Endothelial cell (in vitro differentiated cells): ENCODE data around the gene KRTAP10-7. TPM values are rescaled to one million over a fixed set of nuclear protein-coding genes. Genes with fewer than 3 reads are reported as not detected.

Experiments
- DNase-seq: peaks from one replicate; pipeline ENCODE4 v3.0.0; 2021; ENCODE audit warnings: low spot score
- H3K27ac Mint-ChIP-seq: one replicate; pipeline ENCODE4 v1.8.0; 2021; ENCODE audit warnings: mixed read lengths, inconsistent platforms; ENCODE audit not compliant: unreplicated experiment
- H3K27me3 Mint-ChIP-seq: one replicate; pipeline ENCODE4 v1.8.0; 2021; ENCODE audit warnings: mild to moderate bottlenecking, moderate library complexity, mixed read lengths, inconsistent platforms; ENCODE audit not compliant: unreplicated experiment
- H3K36me3 Mint-ChIP-seq: one replicate; pipeline ENCODE4 v1.8.0; 2021; ENCODE audit warnings: mild to moderate bottlenecking, low read depth, mixed read lengths, inconsistent platforms; ENCODE audit not compliant: unreplicated experiment
- H3K4me1 Mint-ChIP-seq: one replicate; pipeline ENCODE4 v1.8.0; 2021; ENCODE audit warnings: mild to moderate bottlenecking, mixed read lengths, inconsistent platforms; ENCODE audit not compliant: unreplicated experiment
- H3K4me3 Mint-ChIP-seq: one replicate; pipeline ENCODE4 v1.8.0; 2021; ENCODE audit warnings: mild to moderate bottlenecking, mixed read lengths, inconsistent platforms; ENCODE audit not compliant: unreplicated experiment
- H3K9me3 Mint-ChIP-seq: one replicate; pipeline ENCODE4 v1.8.0; 2021; ENCODE audit warnings: mixed read lengths, inconsistent platforms; ENCODE audit not compliant: unreplicated experiment
- total RNA-seq: library from RNA; stranded (reverse); fragmentation: NEBNext Ultra II Directional; extraction: Animal tissue kit (Norgen Biotek cat#: 25700); gene quantifications from one replicate; pipeline ENCODE4 v1.2.1, GENCODE V29; 2021; ENCODE audit not compliant: unreplicated experiment
- TF ChIP-seq, protein P1 (sequence below): fragments of 200-600 bp; sonication (generic); IDR thresholded peaks from one replicate; pipeline ENCODE4 v1.5.0; 2021; ENCODE audit warnings: antibody characterized with exemption; ENCODE audit not compliant: unreplicated experiment

Gene KRTAP10-7
- total RNA-seq, 1 donor from 2014 or later: not detected

DNA sequence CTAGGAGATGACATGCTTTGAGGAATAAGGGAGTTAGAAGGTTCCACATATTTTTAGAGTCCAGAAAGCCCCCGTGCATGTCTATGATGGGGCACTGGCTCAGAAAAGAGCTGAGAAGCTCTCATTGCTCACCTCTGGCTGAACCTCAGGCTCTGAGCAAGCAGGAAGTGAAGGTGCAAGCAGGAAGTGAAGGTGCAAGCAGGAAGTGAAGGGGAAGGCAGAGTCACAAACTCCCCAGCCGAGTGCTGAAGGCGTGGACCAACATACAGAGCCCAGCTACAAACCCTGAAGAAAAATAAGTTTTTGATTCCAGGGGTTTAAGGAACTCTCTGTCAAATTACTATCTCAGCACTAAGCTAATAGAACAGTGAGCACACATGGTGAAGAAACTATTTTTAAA lies 18.5 kb downstream of the KRTAP10-7 start:
- Mint-ChIP-seq H3K27ac (no peak overlapping the region), H3K27me3 (peaks cover 2% of the 10 kb centered on the region), H3K36me3 (no peaks in the 10 kb centered on the region), H3K9me3 (no peaks in the 10 kb centered on the region), H3K4me3 (no peak overlapping the region), H3K4me1 (peaks cover 7% of the 10 kb centered on the region)
- TF ChIP-seq, protein P1, sequence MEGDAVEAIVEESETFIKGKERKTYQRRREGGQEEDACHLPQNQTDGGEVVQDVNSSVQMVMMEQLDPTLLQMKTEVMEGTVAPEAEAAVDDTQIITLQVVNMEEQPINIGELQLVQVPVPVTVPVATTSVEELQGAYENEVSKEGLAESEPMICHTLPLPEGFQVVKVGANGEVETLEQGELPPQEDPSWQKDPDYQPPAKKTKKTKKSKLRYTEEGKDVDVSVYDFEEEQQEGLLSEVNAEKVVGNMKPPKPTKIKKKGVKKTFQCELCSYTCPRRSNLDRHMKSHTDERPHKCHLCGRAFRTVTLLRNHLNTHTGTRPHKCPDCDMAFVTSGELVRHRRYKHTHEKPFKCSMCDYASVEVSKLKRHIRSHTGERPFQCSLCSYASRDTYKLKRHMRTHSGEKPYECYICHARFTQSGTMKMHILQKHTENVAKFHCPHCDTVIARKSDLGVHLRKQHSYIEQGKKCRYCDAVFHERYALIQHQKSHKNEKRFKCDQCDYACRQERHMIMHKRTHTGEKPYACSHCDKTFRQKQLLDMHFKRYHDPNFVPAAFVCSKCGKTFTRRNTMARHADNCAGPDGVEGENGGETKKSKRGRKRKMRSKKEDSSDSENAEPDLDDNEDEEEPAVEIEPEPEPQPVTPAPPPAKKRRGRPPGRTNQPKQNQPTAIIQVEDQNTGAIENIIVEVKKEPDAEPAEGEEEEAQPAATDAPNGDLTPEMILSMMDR: no peak
- DNase-seq: no peak

DNA sequence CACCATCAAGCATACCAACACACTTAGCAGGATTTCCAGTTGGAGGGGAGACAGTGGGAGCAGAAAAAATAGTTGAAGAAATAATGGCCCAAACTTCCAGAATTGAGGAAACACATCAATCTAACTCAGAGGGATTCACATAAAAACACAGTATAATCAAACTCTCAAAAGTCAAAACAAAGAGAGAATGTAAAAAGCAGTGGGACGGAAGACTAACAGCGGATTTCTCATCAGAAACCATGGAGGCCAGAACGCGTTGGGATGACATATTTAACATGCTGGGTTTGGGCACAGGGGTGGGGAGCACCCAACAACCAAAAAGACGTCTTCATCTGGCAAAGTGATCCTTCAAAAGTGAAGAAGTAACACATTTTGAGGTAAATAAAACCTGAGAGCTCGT lies 19.5 kb downstream of the KRTAP10-7 start:
- Mint-ChIP-seq H3K27me3 (peaks cover 2% of the 10 kb centered on the region), H3K4me3 (no peak overlapping the region), H3K36me3 (peaks cover 6% of the 10 kb centered on the region), H3K27ac (no peak overlapping the region), H3K4me1 (peaks cover 7% of the 10 kb centered on the region), H3K9me3 (no peaks in the 10 kb centered on the region)
- TF ChIP-seq, protein P1: no peak
- no peak for DNase-seq

DNA sequence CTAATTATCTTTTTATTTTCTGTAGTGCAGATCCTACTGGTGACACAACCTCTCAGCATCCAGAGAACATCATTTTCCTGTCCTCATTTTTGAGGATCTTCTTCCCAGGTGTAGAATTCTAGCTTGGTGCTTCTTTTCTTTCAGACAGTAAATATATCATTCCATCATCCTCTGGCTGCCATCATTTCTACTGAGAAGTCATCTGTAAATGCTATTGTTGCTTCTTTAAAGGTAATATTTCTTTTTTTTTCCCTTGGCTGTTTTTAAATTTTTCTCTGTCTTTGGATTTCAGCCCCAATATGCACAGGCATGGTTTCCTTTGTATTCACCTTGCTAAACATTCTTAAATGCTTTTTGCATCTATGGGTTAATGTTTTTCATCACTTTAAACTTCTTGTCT lies 23.2 kb downstream of the KRTAP10-7 start:
- DNase-seq: no peak
- Mint-ChIP-seq H3K27me3 (peaks cover 7% of the 10 kb centered on the region), H3K4me1 (peaks cover 3% of the 10 kb centered on the region), H3K9me3 (no peaks in the 10 kb centered on the region), H3K4me3 (no peak overlapping the region), H3K36me3 (peaks cover 7% of the 10 kb centered on the region), H3K27ac (no peak overlapping the region)
- TF ChIP-seq, protein P1: no peak

DNA sequence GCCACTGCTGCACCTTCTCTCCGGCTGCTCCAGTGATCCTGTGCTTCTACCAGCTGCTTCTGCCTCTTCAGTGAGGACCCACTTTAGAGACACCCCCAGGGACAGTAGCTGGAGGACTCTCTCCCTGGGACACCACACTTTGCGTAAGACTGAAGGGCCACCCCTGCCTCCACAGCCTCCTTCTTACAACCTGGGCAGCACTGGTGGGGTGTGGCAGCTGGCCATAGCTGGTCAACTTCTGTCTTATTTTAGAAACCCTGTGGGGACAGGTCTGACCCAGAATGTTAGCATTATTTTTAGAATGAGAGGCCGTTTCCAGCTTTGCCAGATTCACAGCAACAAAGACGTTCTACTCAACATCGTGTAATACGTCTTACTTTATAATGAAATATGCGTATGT lies 25.4 kb downstream of the KRTAP10-7 start:
- peaks cover 7% of the 10 kb centered on the region for H3K27me3 Mint-ChIP-seq
- H3K4me3 Mint-ChIP-seq: no peak overlapping the region
- peaks cover 2% of the 10 kb centered on the region for H3K4me1 Mint-ChIP-seq
- no peak overlapping the region for H3K27ac Mint-ChIP-seq
- DNase-seq: no peak
- TF ChIP-seq, protein P1: no peak
- peaks cover 7% of the 10 kb centered on the region for H3K36me3 Mint-ChIP-seq
- no peaks in the 10 kb centered on the region for H3K9me3 Mint-ChIP-seq

DNA sequence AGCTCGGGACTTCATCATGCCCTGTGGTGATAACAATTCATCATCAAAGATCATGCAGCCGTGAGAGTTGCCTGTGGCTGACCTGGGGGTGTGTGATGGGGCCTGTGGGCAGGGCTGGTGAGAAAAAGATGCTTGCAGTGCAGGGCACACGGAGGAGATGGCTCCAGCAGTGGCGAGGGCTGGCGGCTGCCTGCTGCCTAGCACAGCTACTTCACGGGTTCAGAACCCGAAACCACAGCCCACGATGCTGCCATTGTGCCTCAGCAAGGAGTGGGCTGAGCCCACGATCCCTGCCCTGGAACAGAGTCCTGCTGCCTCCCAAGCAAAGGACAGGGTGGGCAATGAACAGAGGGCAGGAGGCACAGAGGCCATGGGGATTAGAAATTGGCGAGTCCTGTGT lies 25.9 kb downstream of the KRTAP10-7 start:
- H3K36me3 Mint-ChIP-seq: peaks cover 7% of the 10 kb centered on the region

More for the DNA sequence above, 25.9 kb downstream of the KRTAP10-7 start:
- DNase-seq: no peak
- no peak overlapping the region for H3K27ac Mint-ChIP-seq
- TF ChIP-seq, protein P1: no peak
- H3K27me3 Mint-ChIP-seq: peaks cover 7% of the 10 kb centered on the region
- H3K9me3 Mint-ChIP-seq: no peaks in the 10 kb centered on the region
- peaks cover 2% of the 10 kb centered on the region for H3K4me1 Mint-ChIP-seq
- no peak overlapping the region for H3K4me3 Mint-ChIP-seq
